ENCODE results near the gene RASAL2. TPM values are rescaled to one million over a fixed set of nuclear protein-coding genes. Genes with fewer than 3 reads are reported as not detected.

The RASAL2 gene
- total and polyA plus RNA-seq, 2 of the 4 experiments (the other 2 are of a cell fraction), result 13.1 to 20.6 TPM

- H2AFZ ChIP-seq (replicated peaks; ENCODE audit: low read length, poor library complexity), result no peak overlapping the region
- H2AK5ac ChIP-seq (ENCODE audit: low read depth, low read length), result no peak overlapping the region
- H3K9me3 ChIP-seq (ENCODE audit: control insufficient read depth, insufficient read depth, low read length), result no peaks in the 10 kb centered on the region
- H3K27me3 ChIP-seq (ENCODE audit: control insufficient read depth, insufficient read depth, low read length), result peaks cover 5% of the 10 kb centered on the region; the same call in 1 of the 2 replicates
- no peaks in the 10 kb centered on the region for H3K79me1 ChIP-seq (ENCODE audit: low read depth in 1 of 2, low read length in 2 of 2)
- H4K20me1 ChIP-seq (ENCODE audit: insufficient read depth, low read length), result no peaks in the 10 kb centered on the region
- H3K56ac ChIP-seq (ENCODE audit: extremely low read depth, insufficient read depth, low read length), result no peak overlapping the region
- no peak overlapping the region for H3K4me3 ChIP-seq (ENCODE audit: insufficient read depth, low read depth, low read length)
- no peak overlapping the region for H3K27ac ChIP-seq (ENCODE audit: insufficient read depth, low read length)
- ChIA-PET CTCF (no interaction called here), POLR2A (ENCODE audit: unreplicated experiment) (no interaction called here)
- no peaks in the 10 kb centered on the region for H3K9me1 ChIP-seq (ENCODE audit: insufficient read depth, low read length)
- TF ChIP-seq USF2 (IDR thresholded peaks at IDR 0.05; ENCODE audit: low read depth, low read length), result no peak
- TF ChIP-seq, protein P1, sequence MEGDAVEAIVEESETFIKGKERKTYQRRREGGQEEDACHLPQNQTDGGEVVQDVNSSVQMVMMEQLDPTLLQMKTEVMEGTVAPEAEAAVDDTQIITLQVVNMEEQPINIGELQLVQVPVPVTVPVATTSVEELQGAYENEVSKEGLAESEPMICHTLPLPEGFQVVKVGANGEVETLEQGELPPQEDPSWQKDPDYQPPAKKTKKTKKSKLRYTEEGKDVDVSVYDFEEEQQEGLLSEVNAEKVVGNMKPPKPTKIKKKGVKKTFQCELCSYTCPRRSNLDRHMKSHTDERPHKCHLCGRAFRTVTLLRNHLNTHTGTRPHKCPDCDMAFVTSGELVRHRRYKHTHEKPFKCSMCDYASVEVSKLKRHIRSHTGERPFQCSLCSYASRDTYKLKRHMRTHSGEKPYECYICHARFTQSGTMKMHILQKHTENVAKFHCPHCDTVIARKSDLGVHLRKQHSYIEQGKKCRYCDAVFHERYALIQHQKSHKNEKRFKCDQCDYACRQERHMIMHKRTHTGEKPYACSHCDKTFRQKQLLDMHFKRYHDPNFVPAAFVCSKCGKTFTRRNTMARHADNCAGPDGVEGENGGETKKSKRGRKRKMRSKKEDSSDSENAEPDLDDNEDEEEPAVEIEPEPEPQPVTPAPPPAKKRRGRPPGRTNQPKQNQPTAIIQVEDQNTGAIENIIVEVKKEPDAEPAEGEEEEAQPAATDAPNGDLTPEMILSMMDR (conservative IDR thresholded peaks at IDR 0.05; ENCODE audit: low read depth, low read length), result no peak
- TF ChIP-seq CEBPB (IDR thresholded peaks at IDR 0.05; ENCODE audit: low read depth, low read length), result no peak
- no peak for TF ChIP-seq RFX5 (IDR thresholded peaks at IDR 0.05; ENCODE audit: low read depth, low read length)
- TF ChIP-seq, protein P2, sequence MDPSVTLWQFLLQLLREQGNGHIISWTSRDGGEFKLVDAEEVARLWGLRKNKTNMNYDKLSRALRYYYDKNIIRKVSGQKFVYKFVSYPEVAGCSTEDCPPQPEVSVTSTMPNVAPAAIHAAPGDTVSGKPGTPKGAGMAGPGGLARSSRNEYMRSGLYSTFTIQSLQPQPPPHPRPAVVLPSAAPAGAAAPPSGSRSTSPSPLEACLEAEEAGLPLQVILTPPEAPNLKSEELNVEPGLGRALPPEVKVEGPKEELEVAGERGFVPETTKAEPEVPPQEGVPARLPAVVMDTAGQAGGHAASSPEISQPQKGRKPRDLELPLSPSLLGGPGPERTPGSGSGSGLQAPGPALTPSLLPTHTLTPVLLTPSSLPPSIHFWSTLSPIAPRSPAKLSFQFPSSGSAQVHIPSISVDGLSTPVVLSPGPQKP (IDR thresholded peaks at IDR 0.05; ENCODE audit: borderline replicate concordance, low read depth, low read length), result no peak
- no peak for TF ChIP-seq FOS (IDR thresholded peaks at IDR 0.05; ENCODE audit: low read depth, low read length)
- H2BK5ac ChIP-seq (ENCODE audit: low read depth, low read length, poor library complexity, severe bottlenecking), result no peak overlapping the region
- H3K4me1 ChIP-seq (ENCODE audit: control insufficient read depth, insufficient read depth, low read length), result no peaks in the 10 kb centered on the region
- no peak overlapping the region for H2AK9ac ChIP-seq (replicated peaks; ENCODE audit: low read depth, low read length, poor library complexity)
- H3K14ac ChIP-seq (replicated peaks; ENCODE audit: low read depth, low read length), result no peak overlapping the region
- intact Hi-C loops (cut with micrococcal nuclease), result loop anchor here (10.0 kb wide), 1 partner anchor 535 kb away; no protein-coding TSS in a partner anchor
- no peak overlapping the region for H3K9ac ChIP-seq (ENCODE audit: low read depth, low read length)
- DNase-seq, result no peak
- no TSS peak for BruUV-seq (replicated peaks)
- H4K8ac ChIP-seq (ENCODE audit: low read depth in 2 of 2, low read length in 2 of 2), result no peak overlapping the region
- no peak overlapping the region for H3K4me2 ChIP-seq (ENCODE audit: low read depth, low read length)
- H2BK120ac ChIP-seq (ENCODE audit: low read depth, low read length), result no peak overlapping the region
- in situ Hi-C loops (cut with MboI; ENCODE audit: low sequenced_read_pairs), result no loop called here
- no peak overlapping the region for H2BK15ac ChIP-seq (ENCODE audit: low read depth, low read length)
- WGBS, 2 experiments (ENCODE audit: extremely low coverage in 2 of 2, insufficient read length in 1 of 2), result 94% methylated on average over 8 of the region's 8 CpGs; no CpG with 5 or more reads in 1 of the 2 experiments
- H3K4ac ChIP-seq (ENCODE audit: low read depth, low read length), result no peak overlapping the region
- H2BK20ac ChIP-seq (ENCODE audit: low read depth, low read length), result no peak overlapping the region
- no peak overlapping the region for H4K5ac ChIP-seq (ENCODE audit: low read depth, low read length)
- H3K36me3 ChIP-seq (ENCODE audit: control insufficient read depth, insufficient read depth, low read length), result no peaks in the 10 kb centered on the region
- H3K23ac ChIP-seq (ENCODE audit: low read depth, low read length), result no peak overlapping the region
- ATAC-seq (ENCODE audit: low read depth), result no peak
- no peak overlapping the region for H3K18ac ChIP-seq (ENCODE audit: low read depth, low read length)
- no peak overlapping the region for H4K91ac ChIP-seq (ENCODE audit: insufficient read depth, low read depth, low read length)
- dilution Hi-C loops (cut with HindIII; ENCODE audit: low sequenced_read_pairs, unreplicated experiment), result no loop called here
Measured at GRCh38 chr1:178490136-178490535, 396.2 kb downstream of the RASAL2 start.
